Neural crest cell (in vitro differentiated cells): ENCODE data around the gene PDCD11. TPM values are rescaled to one million over a fixed set of nuclear protein-coding genes. Genes with fewer than 3 reads are reported as not detected.

Experiments used
- DNase-seq: peaks from one replicate; pipeline ENCODE4 v3.0.0; 2021; ENCODE audit warnings: low read depth, mixed read lengths, low spot score
- H3K27ac Mint-ChIP-seq: one replicate; pipeline ENCODE4 v1.8.0; 2021; ENCODE audit warnings: mild to moderate bottlenecking, mixed read lengths; ENCODE audit not compliant: unreplicated experiment
- H3K27me3 Mint-ChIP-seq: 2 replicates; pipeline ENCODE4 v1.8.0; 2021; ENCODE audit warnings: low read depth, mild to moderate bottlenecking, mixed read lengths
- H3K36me3 Mint-ChIP-seq: 2 replicates; pipeline ENCODE4 v1.8.0; 2021; ENCODE audit warnings: low read depth, mild to moderate bottlenecking, mixed read lengths
- H3K4me1 Mint-ChIP-seq: 2 replicates; pipeline ENCODE4 v1.8.0; 2021; ENCODE audit warnings: mixed read lengths
- H3K4me3 Mint-ChIP-seq: one replicate; pipeline ENCODE4 v1.8.0; 2021; ENCODE audit warnings: mild to moderate bottlenecking, mixed read lengths
- H3K9me3 Mint-ChIP-seq: 2 replicates; pipeline ENCODE4 v1.8.0; 2021; ENCODE audit warnings: mixed read lengths
- CTCF ChIP-seq: fragments of 200-600 bp; sonication (generic); conservative IDR thresholded peaks from 2 replicates; pipeline ENCODE4 v1.5.0; 2021; ENCODE audit warnings: antibody characterized with exemption, mild to moderate bottlenecking
- total RNA-seq: library from RNA; stranded (reverse); gene quantifications from 2 replicates; pipeline ENCODE4 v1.2.1, GENCODE V29; 2021

The PDCD11 gene
- total RNA-seq, 1 donor from 2014 or later = 74.1 TPM

- peaks cover 6% of the 10 kb centered on the region for H3K27me3 Mint-ChIP-seq
- TF ChIP-seq CTCF = no peak
- no peak overlapping the region for H3K27ac Mint-ChIP-seq
- no peaks in the 10 kb centered on the region for H3K9me3 Mint-ChIP-seq
- H3K36me3 Mint-ChIP-seq = no peaks in the 10 kb centered on the region
- H3K4me3 Mint-ChIP-seq = no peak overlapping the region
- no peaks in the 10 kb centered on the region for H3K4me1 Mint-ChIP-seq
- no peak for DNase-seq
Observed at GRCh38 chr10:103470761-103471653, 74.6 kb downstream of the PDCD11 start.

GRCh38 chr10:103472005-103472404, 75.6 kb downstream of the PDCD11 start:
- Mint-ChIP-seq H3K27me3 (peaks cover 6% of the 10 kb centered on the region), H3K4me1 (no peaks in the 10 kb centered on the region), H3K27ac (no peak overlapping the region), H3K9me3 (no peaks in the 10 kb centered on the region), H3K36me3 (no peaks in the 10 kb centered on the region), H3K4me3 (no peak overlapping the region)
- no peak for DNase-seq
- no peak for TF ChIP-seq CTCF

GRCh38 chr10:103473261-103473671, 76.8 kb downstream of the PDCD11 start:
- Mint-ChIP-seq H3K27me3 (peaks cover 6% of the 10 kb centered on the region), H3K27ac (no peak overlapping the region), H3K4me1 (no peaks in the 10 kb centered on the region), H3K36me3 (no peaks in the 10 kb centered on the region), H3K9me3 (no peaks in the 10 kb centered on the region), H3K4me3 (no peak overlapping the region)
- TF ChIP-seq CTCF = no peak
- DNase-seq = no peak

GRCh38 chr10:103474077-103474476, 77.7 kb downstream of the PDCD11 start:
- DNase-seq = no peak
- TF ChIP-seq CTCF = no peak
- Mint-ChIP-seq H3K4me3 (no peak overlapping the region), H3K36me3 (no peaks in the 10 kb centered on the region), H3K4me1 (no peaks in the 10 kb centered on the region), H3K27me3 (peaks cover 6% of the 10 kb centered on the region), H3K9me3 (no peaks in the 10 kb centered on the region), H3K27ac (no peak overlapping the region)

- Mint-ChIP-seq H3K27ac (no peak overlapping the region), H3K4me3 (no peak overlapping the region), H3K9me3 (no peaks in the 10 kb centered on the region), H3K36me3 (no peaks in the 10 kb centered on the region), H3K27me3 (peaks cover 4% of the 10 kb centered on the region), H3K4me1 (no peaks in the 10 kb centered on the region)
- no peak for DNase-seq
- no peak for TF ChIP-seq CTCF
Observed at GRCh38 chr10:103475437-103475836, 79.0 kb downstream of the PDCD11 start.
